ENCODE data around the gene EHBP1L1. TPM values are rescaled to one million over a fixed set of nuclear protein-coding genes. Genes with fewer than 3 reads are reported as not detected.
A peak's percentile ranks its signal among the peaks of the same experiment; 100 is the strongest.

Gene EHBP1L1
- total and polyA plus RNA-seq, 2 of the 13 experiments (the other 11 are each of a cell fraction or from before 2014, with no cell fraction given), result 8.3 to 10.6 TPM

- Histone ChIP-seq H3K27ac (ENCODE audit: extremely low read length, insufficient read depth, low read length) (no peak overlapping the region), H3K9ac (ENCODE audit: insufficient read depth, low read depth, low read length) (no peak overlapping the region), H4K20me1 (ENCODE audit: insufficient read depth, low read length) (no peaks in the 10 kb centered on the region), H3K4me1 (ENCODE audit: insufficient read depth, low read length) (no peaks in the 10 kb centered on the region), H3K4me2 (ENCODE audit: low read depth, low read length) (no peak overlapping the region), H3K9me3 (ENCODE audit: low read length) (no peaks in the 10 kb centered on the region), H3K4me3 (replicated peaks in 1 of 3; ENCODE audit: insufficient read depth in 1 of 3, low read depth in 2 of 3, low read length in 3 of 3) (no peak overlapping the region), H3K36me3 (replicated peaks in 1 of 2; ENCODE audit: control insufficient read depth in 1 of 2, insufficient read depth in 2 of 2, low read length in 2 of 2) (peaks cover 45 to 72% of the 10 kb centered on the region in 2 experiments), H2AFZ (ENCODE audit: low read length) (no peak overlapping the region), H3K79me2 (ENCODE audit: insufficient read depth, low read length) (no peaks in the 10 kb centered on the region), H3K27me3 (ENCODE audit: control insufficient read depth in 1 of 2, insufficient read depth in 2 of 2, low read length in 2 of 2) (no peaks in the 10 kb centered on the region)
- in situ Hi-C loops (cut with HindIII; ENCODE audit: extremely low pct_ligation_motif_present, low pct_unique_long_range_greater_than_20kb) (no loop called here), intact Hi-C loops (cut with micrococcal nuclease; ENCODE audit: unreplicated experiment) (no loop called here)
- POLR2A ChIA-PET, result interaction anchor here (1.3 to 2.4 kb wide), 3 partner anchors 10 to 25 kb away, joined by 4 to 19 read pairs (median 4); partner anchors contain the start of gene SIPA1
- BruUV-seq (replicated peaks), result no TSS peak
- DNase-seq (ENCODE audit: low spot score) (no peak), ATAC-seq (no peak), FAIRE-seq (no peak)
- CTCF ChIA-PET (ENCODE audit: low intra/inter-chr PET ratio, low total read pairs), result no interaction called here
- TF ChIP-seq ZNF124 (CRISPR knock-in tag; IDR thresholded peaks at IDR 0.05), result no peak
- no peak for TF ChIP-seq ZNF670 (CRISPR knock-in tag; IDR thresholded peaks at IDR 0.05; ENCODE audit: borderline replicate concordance)
- no peak for TF ChIP-seq SMARCE1 (IDR thresholded peaks at IDR 0.05; ENCODE audit: borderline replicate concordance)
- TF ChIP-seq RBFOX2 (IDR thresholded peaks at IDR 0.05; ENCODE audit: low read depth, low read length), result peak; percentile 39; the same call in 1 of the 2 replicates
- TF ChIP-seq, protein P1, sequence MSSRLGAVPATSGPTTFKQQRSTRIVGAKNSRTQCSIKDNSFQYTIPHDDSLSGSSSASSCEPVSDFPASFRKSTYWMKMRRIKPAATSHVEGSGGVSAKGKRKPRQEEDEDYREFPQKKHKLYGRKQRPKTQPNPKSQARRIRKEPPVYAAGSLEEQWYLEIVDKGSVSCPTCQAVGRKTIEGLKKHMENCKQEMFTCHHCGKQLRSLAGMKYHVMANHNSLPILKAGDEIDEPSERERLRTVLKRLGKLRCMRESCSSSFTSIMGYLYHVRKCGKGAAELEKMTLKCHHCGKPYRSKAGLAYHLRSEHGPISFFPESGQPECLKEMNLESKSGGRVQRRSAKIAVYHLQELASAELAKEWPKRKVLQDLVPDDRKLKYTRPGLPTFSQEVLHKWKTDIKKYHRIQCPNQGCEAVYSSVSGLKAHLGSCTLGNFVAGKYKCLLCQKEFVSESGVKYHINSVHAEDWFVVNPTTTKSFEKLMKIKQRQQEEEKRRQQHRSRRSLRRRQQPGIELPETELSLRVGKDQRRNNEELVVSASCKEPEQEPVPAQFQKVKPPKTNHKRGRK (CRISPR knock-in tag; IDR thresholded peaks at IDR 0.05), result no peak
- no peak for TF ChIP-seq ZSCAN21 (CRISPR knock-in tag; IDR thresholded peaks at IDR 0.05; ENCODE audit: borderline replicate concordance)
- TF ChIP-seq RARA (CRISPR knock-in tag; IDR thresholded peaks at IDR 0.05), result no peak
- TF ChIP-seq ZSCAN9 (CRISPR knock-in tag; IDR thresholded peaks at IDR 0.05; ENCODE audit: borderline replicate concordance), result no peak
- WGBS (ENCODE audit: low lambda C conversion rate), result 98% methylated on average over 9 of the region's 13 CpGs
Observed at GRCh38 chr11:65627202-65627601, 51.3 kb downstream of the EHBP1L1 start.

Measured in HepG2 (cell line).